T-helper 1 cell (primary cell): ENCODE measurements around the gene SSU72.
"Not testable (repeated sequence)": the region's sequence is repeated elsewhere in the genome, so short reads cannot be mapped to it uniquely, and the experiment has no call there.

Source experiments
- DNase-seq, 5 donors: peaks; one replicate each; pipeline ENCODE4 v3.0.0-alpha.2; 2012 to 2020

SSU72 gene

GRCh38 chr1:1595341-1595740 lies 20.7 kb upstream of the SSU72 start:
- DNase-seq, result not testable (repeated sequence)

GRCh38 chr1:1594602-1595260 lies 20.1 kb upstream of the SSU72 start:
- no peak for DNase-seq

- no peak for DNase-seq
Measured at GRCh38 chr1:1593834-1594601, 19.4 kb upstream of the SSU72 start.

GRCh38 chr1:1591452-1591851 lies 16.8 kb upstream of the SSU72 start:
- DNase-seq, result no peak

- DNase-seq, result no peak
Measured at GRCh38 chr1:1583347-1584010, 8.8 kb upstream of the SSU72 start.

- DNase-seq, result no peak
Measured at GRCh38 chr1:1582585-1583346, 8.1 kb upstream of the SSU72 start.

- no peak for DNase-seq
Measured at GRCh38 chr1:1578371-1578940, 3.8 kb upstream of the SSU72 start.

- DNase-seq, result no peak
Measured at GRCh38 chr1:1577367-1578011, 2.8 kb upstream of the SSU72 start.

GRCh38 chr1:1573843-1574720 lies 581 bp downstream of the SSU72 start:
- DNase-seq, result peak in 4 of 5 donors; percentile 50 to 76 (median 66)

GRCh38 chr1:1569341-1569740 lies 5.3 kb downstream of the SSU72 start:
- no peak for DNase-seq

- no peak for DNase-seq
Measured at GRCh38 chr1:1567891-1568291, 6.8 kb downstream of the SSU72 start.

- no peak for DNase-seq
Measured at GRCh38 chr1:1567152-1567875, 7.3 kb downstream of the SSU72 start.

GRCh38 chr1:1565340-1565739 lies 9.3 kb downstream of the SSU72 start:
- no peak for DNase-seq

- no peak for DNase-seq
Measured at GRCh38 chr1:1564268-1564667, 10.4 kb downstream of the SSU72 start.

- no peak for DNase-seq
Measured at GRCh38 chr1:1563688-1564087, 11.0 kb downstream of the SSU72 start.

- DNase-seq, result no peak
Measured at GRCh38 chr1:1562556-1563195, 12.0 kb downstream of the SSU72 start.

- no peak for DNase-seq
Measured at GRCh38 chr1:1561801-1562470, 12.7 kb downstream of the SSU72 start.

- DNase-seq, result no peak
Measured at GRCh38 chr1:1560178-1560577, 14.5 kb downstream of the SSU72 start.

GRCh38 chr1:1559066-1559465 lies 15.6 kb downstream of the SSU72 start:
- DNase-seq, result no peak
